ENCODE results near the gene TM4SF1.

DNA sequence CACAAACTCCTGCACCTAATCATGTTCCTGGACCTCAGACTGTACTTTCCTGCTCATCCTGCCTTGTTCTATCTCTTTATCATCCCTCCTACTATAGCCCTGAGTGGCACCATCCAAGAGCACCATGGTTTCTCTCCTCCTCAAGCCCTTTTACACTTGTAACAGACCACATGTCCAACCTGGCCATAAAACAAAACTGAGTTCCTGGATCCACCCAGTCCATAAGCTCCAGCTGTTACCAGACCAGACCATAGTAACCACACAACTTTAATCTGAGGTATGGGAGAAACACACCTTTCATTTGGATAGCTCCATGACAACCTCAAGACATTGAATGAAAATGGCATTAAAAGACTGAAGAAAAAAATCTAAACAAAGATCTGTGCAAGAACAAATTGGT, 53.1 kb downstream of the TM4SF1 start:
- TF ChIP-seq, protein P1, sequence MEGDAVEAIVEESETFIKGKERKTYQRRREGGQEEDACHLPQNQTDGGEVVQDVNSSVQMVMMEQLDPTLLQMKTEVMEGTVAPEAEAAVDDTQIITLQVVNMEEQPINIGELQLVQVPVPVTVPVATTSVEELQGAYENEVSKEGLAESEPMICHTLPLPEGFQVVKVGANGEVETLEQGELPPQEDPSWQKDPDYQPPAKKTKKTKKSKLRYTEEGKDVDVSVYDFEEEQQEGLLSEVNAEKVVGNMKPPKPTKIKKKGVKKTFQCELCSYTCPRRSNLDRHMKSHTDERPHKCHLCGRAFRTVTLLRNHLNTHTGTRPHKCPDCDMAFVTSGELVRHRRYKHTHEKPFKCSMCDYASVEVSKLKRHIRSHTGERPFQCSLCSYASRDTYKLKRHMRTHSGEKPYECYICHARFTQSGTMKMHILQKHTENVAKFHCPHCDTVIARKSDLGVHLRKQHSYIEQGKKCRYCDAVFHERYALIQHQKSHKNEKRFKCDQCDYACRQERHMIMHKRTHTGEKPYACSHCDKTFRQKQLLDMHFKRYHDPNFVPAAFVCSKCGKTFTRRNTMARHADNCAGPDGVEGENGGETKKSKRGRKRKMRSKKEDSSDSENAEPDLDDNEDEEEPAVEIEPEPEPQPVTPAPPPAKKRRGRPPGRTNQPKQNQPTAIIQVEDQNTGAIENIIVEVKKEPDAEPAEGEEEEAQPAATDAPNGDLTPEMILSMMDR (conservative IDR thresholded peaks at IDR 0.05) = no peak
- no peak for TF ChIP-seq ZFX (IDR thresholded peaks at IDR 0.05)
